K562 treated with DMSO at 1 percent for 24 hours (cell line): ENCODE data around the gene SIRT5. TPM values are rescaled to one million over a fixed set of nuclear protein-coding genes. Genes with fewer than 3 reads are reported as not detected.

Source experiments
- total RNA-seq: library from RNA; unstranded; fragments of 300-600 nt; gene quantifications from 2 replicates; pipeline ENCODE4 v1.2.3, GENCODE V29; 2022; ENCODE audit warnings: low read depth; ENCODE audit not compliant: insufficient read depth

The SIRT5 gene
- total RNA-seq = 6.7 and 7.2 TPM in 2 replicates

DNA sequence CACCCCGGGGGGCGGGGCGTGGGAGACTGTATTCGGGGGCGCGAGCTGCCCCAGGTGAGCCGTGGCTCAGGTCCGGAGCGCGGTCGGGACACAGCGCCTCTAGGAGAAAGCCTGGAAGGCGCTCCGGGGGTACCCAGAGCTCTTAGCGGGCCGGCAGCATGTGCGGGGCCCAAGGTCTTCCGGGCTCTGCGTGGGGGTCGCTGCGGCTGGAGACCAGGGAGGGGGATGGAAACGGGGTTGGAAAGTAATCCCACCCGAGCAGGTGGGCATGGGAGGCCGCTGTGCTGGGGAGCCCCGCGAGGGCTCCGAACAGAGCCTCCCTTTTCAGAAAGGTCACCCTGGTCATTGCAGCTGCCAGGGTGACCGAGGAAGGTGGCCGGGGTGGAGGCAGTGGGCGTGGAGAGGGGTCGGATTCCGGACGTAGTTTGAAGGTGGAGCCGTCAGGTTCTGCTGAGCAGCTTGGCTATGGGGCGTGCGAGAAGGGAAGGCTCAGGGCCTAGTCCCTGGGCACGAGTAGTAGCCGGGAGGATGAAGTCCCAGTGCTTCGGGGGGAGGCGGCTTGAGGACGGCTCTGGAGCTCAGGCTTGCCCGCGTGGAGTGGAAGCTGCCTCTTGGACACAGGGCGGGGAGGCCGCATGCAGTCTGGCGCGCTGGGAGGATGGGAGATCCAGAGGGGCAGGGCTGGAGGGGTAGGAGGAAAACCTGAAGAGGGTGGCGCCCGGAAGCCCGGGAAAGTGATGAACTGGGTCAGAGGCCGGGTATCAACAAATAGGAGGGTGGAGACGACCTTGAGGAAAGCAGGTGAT is at the start of gene SIRT5:
Gene SIRT5 (plus strand): TSS at position 31 of the 806 bp plus-strand sequence. CDS start 9,510 bp downstream, outside the sequence.

GRCh38 chr6:13614926-13615791 is 40.8 kb downstream of the SIRT5 start, which contains the start of gene NOL7:
Gene NOL7 (plus strand): TSS chr6:13615335. CDS start chr6:13615359, 24 bp downstream.

Other genes starting within 250 kb of the SIRT5 start
- gene TBC1D7, start 246.1 kb upstream of the SIRT5 start, total RNA-seq = 76.1 and 95.4 TPM in 2 replicates
- 3.2 TPM in 2 replicates for gene GFOD1, start 87.0 kb upstream of the SIRT5 start, total RNA-seq
- gene NOL7, start 40.7 kb downstream of the SIRT5 start, total RNA-seq = 117 and 122 TPM in 2 replicates
- gene RANBP9, start 137.2 kb downstream of the SIRT5 start, total RNA-seq = 52.3 and 59.9 TPM in 2 replicates
- gene MCUR1, start 240.0 kb downstream of the SIRT5 start, total RNA-seq = 24.6 and 27.6 TPM in 2 replicates